CD4-positive, alpha-beta T cell treated with Interleukin-4 for 4 hours (primary cell): ENCODE results near the gene RANBP3.

Source experiments
- DNase-seq: peaks from one replicate; pipeline ENCODE4 v3.0.0-alpha.2; 2020

Gene RANBP3

GRCh38 chr19:5918463-5919079, 59.4 kb downstream of the RANBP3 start:
- no peak for DNase-seq

GRCh38 chr19:5917431-5918107, 60.4 kb downstream of the RANBP3 start:
- DNase-seq, result no peak

DNA sequence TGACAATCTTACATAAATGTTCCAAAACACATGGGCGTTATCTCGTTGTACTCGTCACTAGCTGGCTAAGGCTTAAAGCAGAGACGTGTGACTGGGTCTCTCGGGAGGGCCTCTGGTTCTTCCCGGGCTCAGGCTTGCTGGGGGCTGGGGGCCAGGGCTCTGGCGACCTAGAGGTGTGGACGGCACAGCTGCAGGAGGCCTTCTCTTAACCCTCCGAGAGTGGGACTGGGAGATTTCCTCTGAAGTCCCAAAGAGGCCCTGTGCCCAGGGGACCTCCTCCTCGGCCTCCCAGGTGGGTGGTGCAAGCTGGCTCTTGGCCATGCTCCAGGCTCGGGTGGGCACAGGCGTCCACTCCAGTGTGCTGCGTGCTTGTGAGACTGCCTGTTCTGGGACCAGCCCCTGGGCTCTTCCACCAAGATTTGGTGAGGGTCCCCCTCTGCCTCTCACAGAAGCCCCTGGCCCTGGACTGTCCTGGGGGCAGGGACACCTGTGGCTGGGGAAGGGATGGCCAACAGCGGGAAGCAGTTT, 61.7 kb downstream of the RANBP3 start:
- DNase-seq, result no peak

DNA sequence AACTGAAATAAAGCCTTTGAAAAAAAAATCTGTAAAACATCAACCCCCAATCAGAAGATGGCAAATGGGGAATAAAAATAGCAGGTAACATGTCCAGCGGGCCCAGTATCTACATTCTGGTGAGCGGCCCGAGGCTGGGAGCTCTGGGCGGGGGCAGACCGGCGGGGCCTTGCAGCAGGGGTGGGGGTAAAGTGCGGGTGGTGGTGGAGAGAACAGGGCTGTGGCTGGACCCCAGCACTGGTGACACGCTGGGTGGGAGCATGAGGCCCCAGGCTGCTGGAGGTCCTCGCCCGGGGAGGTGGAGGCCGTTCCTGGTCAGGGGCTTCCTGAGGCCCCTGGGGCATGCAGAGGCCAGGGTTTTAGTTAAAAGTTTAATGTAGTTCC, 62.2 kb downstream of the RANBP3 start:
- no peak for DNase-seq

- no peak for DNase-seq
Observed at GRCh38 chr19:5914946-5915781, 62.8 kb downstream of the RANBP3 start.

GRCh38 chr19:5914358-5914774, 63.6 kb downstream of the RANBP3 start:
- DNase-seq, result no peak

DNA sequence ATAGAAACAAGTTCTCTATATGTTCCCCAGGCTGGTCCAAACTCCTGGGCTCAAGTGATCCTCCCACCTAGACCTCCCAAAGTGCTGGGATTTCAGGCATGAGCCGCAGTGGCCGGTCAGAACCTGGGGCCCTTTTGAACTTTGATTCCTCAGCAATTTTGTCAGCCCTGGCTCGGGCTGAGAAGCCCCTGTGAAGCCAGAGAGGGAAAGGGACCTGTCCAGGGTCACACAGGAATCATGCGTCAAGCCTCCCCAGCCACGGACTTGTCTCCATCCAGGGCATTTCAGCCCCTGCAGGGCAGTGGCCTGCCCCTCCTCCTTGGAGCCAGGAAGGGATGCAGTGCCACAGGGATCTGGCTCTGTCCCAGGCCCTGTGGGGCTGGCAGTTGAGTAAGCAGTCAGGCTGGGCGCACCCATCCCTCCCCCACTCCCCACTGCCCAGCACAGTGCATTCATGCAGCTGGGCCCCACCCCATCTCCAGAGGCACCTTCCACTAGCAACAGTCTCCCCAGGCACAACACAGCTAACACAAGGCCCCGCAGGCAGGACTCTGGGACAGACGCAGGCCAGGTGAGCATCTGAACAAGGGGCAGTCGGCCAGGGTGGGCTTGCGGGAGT, 64.1 kb downstream of the RANBP3 start, which contains the start of gene CAPS:
Gene CAPS, plus strand, starts transcription at position 516 of the 619 bp plus-strand sequence. CDS start 153 bp downstream, outside the sequence.
- DNase-seq, result no peak

GRCh38 chr19:5911366-5911765, 66.6 kb downstream of the RANBP3 start:
- DNase-seq, result no peak

DNA sequence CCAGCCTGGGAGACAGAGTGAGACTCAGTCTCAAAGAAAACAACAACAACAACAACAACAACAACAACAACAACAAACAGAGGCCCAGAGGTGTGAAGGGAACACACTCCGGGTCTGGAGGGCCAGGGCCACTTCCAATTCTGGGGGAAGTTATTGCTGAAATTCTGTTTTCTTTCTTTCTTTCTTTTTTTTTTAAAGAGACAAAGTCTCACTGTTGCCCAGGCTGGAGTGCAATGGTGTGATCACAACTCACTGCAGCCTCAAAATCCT, 67.4 kb downstream of the RANBP3 start:
- no peak for DNase-seq

GRCh38 chr19:5908773-5909442, 69.0 kb downstream of the RANBP3 start:
- no peak for DNase-seq

GRCh38 chr19:5907241-5907640, 70.7 kb downstream of the RANBP3 start:
- DNase-seq, result no peak

DNA sequence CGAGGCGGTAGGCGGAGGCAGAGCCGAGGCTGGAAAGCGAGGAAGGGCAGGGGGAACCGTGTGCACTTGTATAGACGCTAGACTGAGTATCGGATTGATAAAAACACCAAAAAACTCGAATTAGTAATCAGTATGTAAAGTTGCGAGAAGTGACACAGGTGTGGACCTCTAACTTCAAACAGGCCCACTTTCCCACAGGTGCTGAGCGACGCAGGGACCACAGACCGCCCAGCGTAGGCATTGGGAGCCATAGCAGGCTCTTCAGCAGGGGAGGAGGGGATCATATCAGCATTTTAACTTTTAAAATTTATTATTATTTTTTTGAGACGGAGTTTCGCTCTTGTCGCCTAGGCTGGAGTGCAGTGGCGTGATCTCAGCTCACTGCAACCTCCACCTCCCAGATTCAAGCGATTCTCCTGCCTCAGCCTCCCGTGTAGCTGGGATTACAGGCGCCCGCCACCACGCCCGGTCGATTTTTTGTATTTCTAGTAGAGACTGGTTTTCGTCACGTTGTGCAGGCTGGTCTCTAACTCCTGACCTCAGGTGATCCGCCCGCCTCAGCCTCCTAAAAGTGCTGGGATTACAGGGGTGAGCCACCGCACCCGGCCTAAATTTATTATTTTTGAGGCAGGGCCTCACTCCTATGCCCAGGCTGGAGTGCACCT, 72.7 kb downstream of the RANBP3 start:
- no peak for DNase-seq

DNA sequence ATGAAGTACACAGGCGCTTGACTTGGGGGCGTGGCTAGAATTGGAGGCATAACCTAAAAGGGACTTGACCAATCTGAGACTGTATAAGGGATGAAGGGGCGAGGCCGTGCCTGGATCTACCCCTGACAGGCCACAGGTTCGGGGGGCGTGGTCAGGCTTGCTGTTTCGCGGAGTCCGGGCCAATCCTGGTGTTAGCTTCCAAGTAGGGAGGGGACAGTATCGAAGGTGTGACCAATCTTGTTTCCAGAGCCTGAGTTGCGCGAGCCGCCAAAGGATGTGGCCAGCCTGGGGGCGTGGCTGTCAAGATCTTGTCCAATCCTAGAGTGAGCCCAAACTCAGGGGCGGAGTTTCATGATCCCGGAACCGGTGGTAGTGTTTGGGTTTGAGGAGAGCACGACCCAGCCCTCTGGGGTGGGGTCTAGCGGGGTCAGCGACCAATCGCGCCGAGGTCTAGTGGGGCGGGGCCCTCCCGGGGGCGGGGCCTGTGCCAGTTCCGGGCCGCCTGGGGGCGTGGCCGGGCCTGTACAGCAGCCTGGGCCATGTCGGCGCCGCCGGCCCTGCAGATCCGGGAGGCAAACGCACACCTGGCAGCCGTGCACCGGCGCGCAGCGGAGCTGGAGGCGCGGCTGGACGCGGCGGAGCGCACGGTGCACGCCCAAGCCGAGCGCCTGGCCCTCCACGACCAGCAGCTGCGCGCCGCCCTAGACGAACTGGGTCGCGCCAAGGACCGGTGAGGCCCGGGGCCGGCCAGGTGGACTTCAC, 73.4 kb downstream of the RANBP3 start, which contains the start of gene VMAC:
Gene VMAC, plus strand, starts transcription at position 521 of the 762 bp plus-strand sequence. Its CDS starts 19 bp downstream, at position 540.
- DNase-seq, result peak; percentile 100

- DNase-seq, result peak; percentile 95
Observed at GRCh38 chr19:5903624-5904351, 74.2 kb downstream of the RANBP3 start, which contains the start of gene NDUFA11. Gene NDUFA11, minus strand, starts transcription at chr19:5903790. Its CDS starts 82 bp downstream, at chr19:5903708.

DNA sequence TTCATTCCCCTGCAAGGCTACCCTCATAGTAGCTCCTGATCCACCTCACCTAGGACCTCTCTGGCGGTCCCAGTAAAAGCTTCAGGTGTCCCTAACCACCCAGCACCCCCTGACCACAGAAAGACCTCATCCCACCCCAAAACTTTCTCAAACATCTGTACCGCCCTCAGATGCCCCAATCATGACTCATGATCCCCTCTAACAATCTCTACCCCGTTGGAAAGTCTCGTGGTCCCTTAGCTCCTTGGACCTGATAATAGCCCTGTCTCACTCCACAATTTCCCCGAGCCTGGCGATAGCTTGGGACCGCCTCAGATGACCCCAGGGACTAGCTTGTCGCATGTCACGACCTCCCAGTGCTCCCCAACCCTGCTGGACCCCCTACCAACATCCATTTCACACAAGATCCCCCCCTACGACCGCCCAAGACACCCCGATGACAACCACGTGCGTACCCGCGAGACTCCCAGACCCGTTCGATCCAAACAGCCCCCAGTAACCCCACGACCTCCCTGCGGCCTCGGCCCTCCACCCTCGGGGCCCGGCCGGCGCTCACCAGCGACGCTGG, 74.8 kb downstream of the RANBP3 start:
- no peak for DNase-seq

GRCh38 chr19:5900976-5901375, 77.0 kb downstream of the RANBP3 start:
- no peak for DNase-seq

- no peak for DNase-seq
Observed at GRCh38 chr19:5899728-5900526, 78.0 kb downstream of the RANBP3 start.

DNA sequence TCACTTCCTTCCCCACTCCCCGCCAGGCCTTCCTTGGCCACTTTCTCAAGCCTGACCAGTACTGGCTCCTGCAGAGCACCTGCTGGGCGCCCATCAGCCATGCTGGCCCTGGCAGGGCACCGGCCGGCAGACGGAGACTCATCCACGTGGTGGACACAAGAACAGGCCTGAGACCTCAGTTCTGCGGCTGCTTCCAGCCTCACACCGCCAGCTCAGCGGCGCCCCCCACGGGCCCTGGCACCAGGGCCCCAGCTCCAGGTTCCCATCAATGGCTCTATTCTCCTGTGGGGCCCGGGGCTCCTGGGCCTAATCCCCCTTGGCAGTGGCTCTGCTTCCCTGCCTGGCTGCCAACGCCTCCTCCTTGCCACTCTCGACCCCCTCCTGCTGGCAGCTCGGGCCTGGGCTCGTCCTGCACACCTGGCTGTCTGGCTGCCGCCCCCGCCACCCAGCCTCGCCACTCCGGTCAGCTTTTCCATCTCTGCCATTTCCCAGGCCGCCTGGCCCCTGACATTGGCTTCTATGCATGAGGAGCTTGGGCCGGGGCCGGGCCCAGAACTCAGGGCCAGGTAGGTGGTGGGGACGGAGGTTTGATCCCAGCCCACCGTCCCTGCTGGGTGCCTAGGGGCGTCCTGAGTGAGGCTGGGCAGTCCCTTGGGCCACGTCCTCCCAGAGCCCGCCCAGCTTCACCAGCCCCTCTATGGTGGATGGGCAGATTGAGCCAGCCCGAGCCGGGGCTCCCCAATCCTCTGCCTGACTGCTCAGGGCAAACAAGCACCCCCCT, 80.6 kb downstream of the RANBP3 start:
- no peak for DNase-seq
